ENCODE results near the gene ATP6V1A. TPM values are rescaled to one million over a fixed set of nuclear protein-coding genes. Genes with fewer than 3 reads are reported as not detected.
A peak's percentile ranks its signal among the peaks of the same experiment; 100 is the strongest.

Gene ATP6V1A
- polyA plus RNA-seq, 1 of the 3 experiments (the other 2 are of a cell fraction), result 12.1 TPM

DNA sequence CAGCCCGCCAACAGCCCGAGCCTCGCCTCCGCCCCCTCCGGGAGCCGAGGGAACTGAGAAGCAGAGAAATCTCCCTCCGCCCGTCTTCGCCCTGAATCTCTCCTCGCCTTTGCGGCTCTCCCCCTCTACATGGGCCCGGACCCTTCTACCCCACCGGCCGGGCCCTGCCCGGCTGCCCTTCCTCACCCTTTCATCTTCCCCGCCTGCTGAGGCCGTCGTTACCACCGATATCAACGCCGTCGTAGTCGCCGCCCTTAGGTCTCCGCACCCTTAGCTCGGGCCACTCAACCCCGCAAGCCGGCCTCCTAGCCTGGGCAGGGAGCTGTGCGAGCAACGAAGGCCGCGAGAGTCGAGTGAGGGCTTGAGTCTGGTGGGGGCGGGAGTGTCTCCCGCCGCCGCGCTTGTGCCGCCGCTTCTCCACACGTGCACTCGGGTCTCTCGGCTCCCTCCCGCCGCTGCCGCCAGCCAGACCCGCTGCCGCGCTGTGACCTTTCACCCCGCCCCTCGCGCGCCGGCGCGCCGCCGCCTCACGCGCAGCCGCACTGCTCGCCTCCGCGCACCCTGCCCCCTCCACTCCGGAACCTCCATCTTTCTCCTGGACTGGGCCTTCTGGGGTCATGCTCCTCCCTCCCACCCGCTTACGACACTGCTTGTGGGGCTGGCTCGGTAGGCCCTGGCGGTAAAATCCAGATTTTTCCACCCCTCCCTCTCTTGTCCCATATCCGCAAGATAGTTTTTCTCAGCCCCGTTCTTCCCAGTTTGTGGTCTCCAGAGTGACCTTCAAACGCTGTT, 883 bp upstream of the ATP6V1A start, which contains the start of gene NAA50:
TSS of gene NAA50 (minus strand) at position 494 of the 792 bp plus-strand sequence. CDS start at position 194, 300 bp downstream.
- H3K9me2 ChIP-seq, result no peaks in the 10 kb centered on the region
- peak; percentile 94 for DNase-seq
- H3K9me3 ChIP-seq, result no peaks in the 10 kb centered on the region
- peaks cover 0 to 4% of the 10 kb centered on the region in 2 experiments for H3K36me3 ChIP-seq (replicated peaks in 1 of 2; ENCODE audit: control insufficient read depth in 1 of 2, insufficient read depth in 2 of 2, low read length in 1 of 2)
- H3F3A ChIP-seq (replicated peaks; ENCODE audit: insufficient read depth), result peaks cover 12% of the 10 kb centered on the region
- H3K27ac ChIP-seq (ENCODE audit: low read depth in 2 of 2, low read length in 1 of 2), result peak within 1 kb of the TSS; percentile 100
- H3K4me3 ChIP-seq (ENCODE audit: low read depth in 2 of 2, low read length in 1 of 2), result peak within 1 kb of the TSS; percentile 94 to 99
- peak within 1 kb of the TSS; percentile 97 for H3K9ac ChIP-seq
- peaks cover 6 to 16% of the 10 kb centered on the region in 2 experiments; a peak in 3 of 4 replicates for H3K4me1 ChIP-seq (ENCODE audit: control insufficient read depth in 1 of 2, insufficient read depth in 2 of 2, low read depth in 1 of 2, low read length in 1 of 2)
- peak within 1 kb of the TSS; percentile 87 for H3K4me2 ChIP-seq
- peaks cover 82% of the 10 kb centered on the region for H3K79me2 ChIP-seq (ENCODE audit: insufficient read depth)
- peak within 1 kb of the TSS; percentile 88 for H2AFZ ChIP-seq (ENCODE audit: low read depth)
- POLR2A ChIA-PET, result no interaction called here
- CTCF ChIA-PET, result interaction anchor here (0.6 to 2.4 kb wide), 28 partner anchors 10 to 590 kb away, joined by 3 to 42 read pairs (median 4); no protein-coding TSS in a partner anchor
- no peaks in the 10 kb centered on the region for H3K27me3 ChIP-seq (ENCODE audit: insufficient read depth)
- H4K20me1 ChIP-seq (ENCODE audit: insufficient read depth), result peaks cover 38% of the 10 kb centered on the region
- WGBS (ENCODE audit: low lambda C conversion rate), result 1% methylated on average over 38 of the region's 72 CpGs
- TF ChIP-seq RXRA (IDR thresholded peaks at IDR 0.05; ENCODE audit: borderline replicate concordance, low read depth), result no peak
- no peak for TF ChIP-seq MEF2A (IDR thresholded peaks at IDR 0.05; ENCODE audit: borderline replicate concordance, low read depth)
- TF ChIP-seq, protein P1, sequence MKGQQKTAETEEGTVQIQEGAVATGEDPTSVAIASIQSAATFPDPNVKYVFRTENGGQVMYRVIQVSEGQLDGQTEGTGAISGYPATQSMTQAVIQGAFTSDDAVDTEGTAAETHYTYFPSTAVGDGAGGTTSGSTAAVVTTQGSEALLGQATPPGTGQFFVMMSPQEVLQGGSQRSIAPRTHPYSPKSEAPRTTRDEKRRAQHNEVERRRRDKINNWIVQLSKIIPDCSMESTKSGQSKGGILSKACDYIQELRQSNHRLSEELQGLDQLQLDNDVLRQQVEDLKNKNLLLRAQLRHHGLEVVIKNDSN (IDR thresholded peaks at IDR 0.05; ENCODE audit: borderline replicate concordance, low read depth), result no peak
- peak; percentile 54; the same call in 1 of the 2 replicates for TF ChIP-seq TAF1 (IDR thresholded peaks at IDR 0.05; ENCODE audit: borderline replicate concordance, low read depth, low read length)
- TF ChIP-seq, protein P2, sequence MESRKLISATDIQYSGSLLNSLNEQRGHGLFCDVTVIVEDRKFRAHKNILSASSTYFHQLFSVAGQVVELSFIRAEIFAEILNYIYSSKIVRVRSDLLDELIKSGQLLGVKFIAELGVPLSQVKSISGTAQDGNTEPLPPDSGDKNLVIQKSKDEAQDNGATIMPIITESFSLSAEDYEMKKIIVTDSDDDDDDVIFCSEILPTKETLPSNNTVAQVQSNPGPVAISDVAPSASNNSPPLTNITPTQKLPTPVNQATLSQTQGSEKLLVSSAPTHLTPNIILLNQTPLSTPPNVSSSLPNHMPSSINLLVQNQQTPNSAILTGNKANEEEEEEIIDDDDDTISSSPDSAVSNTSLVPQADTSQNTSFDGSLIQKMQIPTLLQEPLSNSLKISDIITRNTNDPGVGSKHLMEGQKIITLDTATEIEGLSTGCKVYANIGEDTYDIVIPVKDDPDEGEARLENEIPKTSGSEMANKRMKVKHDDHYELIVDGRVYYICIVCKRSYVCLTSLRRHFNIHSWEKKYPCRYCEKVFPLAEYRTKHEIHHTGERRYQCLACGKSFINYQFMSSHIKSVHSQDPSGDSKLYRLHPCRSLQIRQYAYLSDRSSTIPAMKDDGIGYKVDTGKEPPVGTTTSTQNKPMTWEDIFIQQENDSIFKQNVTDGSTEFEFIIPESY (IDR thresholded peaks at IDR 0.05; ENCODE audit: borderline replicate concordance, low read depth), result no peak
- TF ChIP-seq RCOR1 (IDR thresholded peaks at IDR 0.05; ENCODE audit: low read length), result peak; percentile 16; the same call in 1 of the 2 replicates
- 0 out of 2 replicates have a peak, but pooled peaks have one; percentile 27 for TF ChIP-seq ELF1 (IDR thresholded peaks at IDR 0.05)
- no peak for TF ChIP-seq REST (IDR thresholded peaks at IDR 0.05; ENCODE audit: low read depth, low read length)
- TF ChIP-seq YY1 (IDR thresholded peaks at IDR 0.05; ENCODE audit: low read depth), result peak; percentile 56; the same call in 1 of the 2 replicates
- TF ChIP-seq CTCF (IDR thresholded peaks at IDR 0.05), result no peak
- TF ChIP-seq NFIC (IDR thresholded peaks at IDR 0.05; ENCODE audit: borderline replicate concordance), result no peak
- no peak for TF ChIP-seq PBX3 (IDR thresholded peaks at IDR 0.05)
- TF ChIP-seq, protein P3, sequence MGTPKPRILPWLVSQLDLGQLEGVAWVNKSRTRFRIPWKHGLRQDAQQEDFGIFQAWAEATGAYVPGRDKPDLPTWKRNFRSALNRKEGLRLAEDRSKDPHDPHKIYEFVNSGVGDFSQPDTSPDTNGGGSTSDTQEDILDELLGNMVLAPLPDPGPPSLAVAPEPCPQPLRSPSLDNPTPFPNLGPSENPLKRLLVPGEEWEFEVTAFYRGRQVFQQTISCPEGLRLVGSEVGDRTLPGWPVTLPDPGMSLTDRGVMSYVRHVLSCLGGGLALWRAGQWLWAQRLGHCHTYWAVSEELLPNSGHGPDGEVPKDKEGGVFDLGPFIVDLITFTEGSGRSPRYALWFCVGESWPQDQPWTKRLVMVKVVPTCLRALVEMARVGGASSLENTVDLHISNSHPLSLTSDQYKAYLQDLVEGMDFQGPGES (IDR thresholded peaks at IDR 0.05; ENCODE audit: low read depth, low read length), result no peak
- no peak for TF ChIP-seq GABPA (IDR thresholded peaks at IDR 0.05; ENCODE audit: low read depth)
- no peak for TF ChIP-seq TEAD4 (IDR thresholded peaks at IDR 0.05; ENCODE audit: borderline replicate concordance, insufficient read depth)
- TF ChIP-seq SIN3A (IDR thresholded peaks at IDR 0.05; ENCODE audit: borderline replicate concordance, low read depth, low read length), result 0 out of 2 replicates have a peak, but pooled peaks have one; percentile 13
- TF ChIP-seq MXI1 (IDR thresholded peaks at IDR 0.05; ENCODE audit: low read depth, low read length), result peak; percentile 90
- TF ChIP-seq TCF12 (IDR thresholded peaks at IDR 0.05), result no peak
- TF ChIP-seq CHD2 (IDR thresholded peaks at IDR 0.05; ENCODE audit: low read length, partially characterized antibody), result peak; percentile 86
- TF ChIP-seq FOXM1 (IDR thresholded peaks at IDR 0.05; ENCODE audit: low read depth), result no peak
- TF ChIP-seq POLR2AphosphoS5 (IDR thresholded peaks at IDR 0.05; ENCODE audit: low read depth, low read length), result peak; percentile 75
- peak; percentile 95 for TF ChIP-seq NRF1 (IDR thresholded peaks at IDR 0.05; ENCODE audit: low read depth, low read length)
